ENCODE results near the gene MAVS.
"Not testable (repeated sequence)": the region's sequence is repeated elsewhere in the genome, so short reads cannot be mapped to it uniquely, and the experiment has no call there.

Gene MAVS

GRCh38 chr20:3901028-3901705 lies 54.5 kb downstream of the MAVS start:
- H3K4me3 ChIP-seq (replicated peaks; ENCODE audit: low read depth, low read length), result peak overlapping the region; percentile 21
- DNase-seq (ENCODE audit: low read depth), result peak; percentile 44
- no peak for TF ChIP-seq CTCF (IDR thresholded peaks at IDR 0.05; ENCODE audit: low read length, missing control alignments)

GRCh38 chr20:3901706-3902440 lies 55.2 kb downstream of the MAVS start:
- no peak for DNase-seq (ENCODE audit: low read depth)
- TF ChIP-seq CTCF (IDR thresholded peaks at IDR 0.05; ENCODE audit: low read length, missing control alignments), result no peak
- peak overlapping the region; percentile 21 for H3K4me3 ChIP-seq (replicated peaks; ENCODE audit: low read depth, low read length)

DNA sequence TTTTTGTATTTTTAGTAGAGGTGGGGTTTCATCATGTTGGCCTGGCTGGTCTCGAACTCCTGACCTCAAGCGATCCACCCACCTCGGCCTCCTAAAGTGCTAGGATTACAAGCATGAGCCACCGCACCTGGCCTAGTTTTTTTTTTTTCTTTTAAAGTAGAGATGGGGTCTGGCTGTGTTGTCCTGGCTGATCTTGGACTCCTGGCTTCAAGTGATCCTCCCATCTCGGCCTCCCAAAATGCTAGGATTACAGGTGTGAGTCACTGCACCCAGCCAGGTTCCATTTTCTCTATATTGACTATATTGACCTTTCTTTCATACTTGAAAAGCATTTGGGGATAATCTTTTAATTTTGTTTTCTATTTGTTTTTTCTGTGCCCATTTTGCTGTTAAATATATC lies 55.8 kb downstream of the MAVS start:
- DNase-seq (ENCODE audit: low read depth), result no peak
- no peak for TF ChIP-seq CTCF (IDR thresholded peaks at IDR 0.05; ENCODE audit: low read length, missing control alignments)
- no peak overlapping the region for H3K4me3 ChIP-seq (replicated peaks; ENCODE audit: low read depth, low read length)

DNA sequence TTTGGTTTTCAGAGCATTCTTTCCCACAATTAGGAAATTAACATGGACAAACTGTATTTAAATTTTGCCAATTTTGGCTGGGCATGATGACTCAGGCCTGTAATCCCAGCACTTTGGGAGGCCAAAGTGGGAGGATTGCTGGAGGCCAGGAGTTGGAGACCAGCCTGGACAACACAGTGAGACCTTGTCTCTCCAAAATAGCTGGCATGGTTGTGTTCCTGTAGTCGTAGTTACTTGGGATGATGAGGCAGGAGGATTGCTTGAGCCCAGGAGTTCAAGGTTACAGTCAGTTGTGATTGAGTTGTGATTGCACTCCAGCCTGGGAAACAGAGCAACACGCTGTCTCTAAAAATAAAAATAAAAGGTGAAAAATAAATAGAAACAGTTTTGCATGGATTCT lies 57.6 kb downstream of the MAVS start:
- TF ChIP-seq CTCF (IDR thresholded peaks at IDR 0.05; ENCODE audit: low read length, missing control alignments), result no peak
- DNase-seq (ENCODE audit: low read depth), result no peak
- no peak overlapping the region for H3K4me3 ChIP-seq (replicated peaks; ENCODE audit: low read depth, low read length)

GRCh38 chr20:3904857-3905256 lies 58.2 kb downstream of the MAVS start:
- TF ChIP-seq CTCF (IDR thresholded peaks at IDR 0.05; ENCODE audit: low read length, missing control alignments), result no peak
- DNase-seq (ENCODE audit: low read depth), result no peak

DNA sequence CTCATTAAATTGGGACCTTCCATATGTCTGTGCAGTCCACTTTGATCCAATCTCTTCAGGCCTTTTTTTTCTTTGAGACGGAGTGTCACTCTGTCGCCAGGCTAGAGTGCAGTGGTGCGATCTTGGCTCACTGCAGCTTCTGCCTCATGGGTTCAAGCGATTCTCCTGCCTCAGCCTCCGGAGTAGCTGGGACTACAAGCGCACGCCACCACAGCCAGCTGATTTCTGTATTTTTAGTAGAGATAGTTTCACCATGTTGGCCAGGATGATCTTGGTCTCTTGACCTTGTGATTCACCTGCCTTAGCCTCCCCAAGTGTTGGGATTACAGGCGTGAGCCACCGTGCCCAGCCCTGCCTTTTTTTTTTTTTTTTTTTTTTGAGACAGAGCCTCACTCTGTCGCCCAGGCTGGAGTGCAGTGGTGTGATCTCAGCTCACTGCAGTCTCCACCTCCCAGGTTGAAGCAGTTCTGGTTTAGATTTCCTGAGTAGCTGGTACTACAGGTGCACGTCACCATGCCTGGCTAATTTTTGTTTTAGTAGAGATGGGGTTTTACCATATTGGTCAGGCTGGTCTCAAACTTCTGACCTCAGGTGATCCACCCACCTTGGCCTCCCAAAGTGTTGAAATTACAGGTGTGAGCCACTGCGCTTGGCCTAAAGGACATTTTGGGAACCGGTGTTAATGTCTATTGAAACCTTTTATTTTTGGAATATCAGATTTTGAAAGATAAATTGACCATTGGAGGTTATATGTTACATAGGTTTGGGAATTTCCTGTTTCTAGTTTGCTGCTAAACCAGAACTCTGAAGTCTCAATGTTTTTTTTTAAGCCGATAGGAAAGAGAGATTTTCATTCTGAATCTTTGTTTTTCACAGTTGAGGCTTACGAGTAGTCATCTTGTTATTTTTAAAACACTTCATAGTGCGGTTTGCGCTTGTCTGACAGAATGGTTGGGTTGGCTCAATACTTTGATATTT lies 60.4 kb downstream of the MAVS start:
- not testable (repeated sequence) for H3K4me3 ChIP-seq (replicated peaks; ENCODE audit: low read depth, low read length); DNase-seq (ENCODE audit: low read depth)

More at GRCh38 chr20:3904857-3905256, 58.2 kb downstream of the MAVS start:
- no peak overlapping the region for H3K4me3 ChIP-seq (replicated peaks; ENCODE audit: low read depth, low read length)

GRCh38 chr20:3908667-3909066 lies 62.0 kb downstream of the MAVS start:
- no peak for DNase-seq (ENCODE audit: low read depth)
- no peak for TF ChIP-seq CTCF (IDR thresholded peaks at IDR 0.05; ENCODE audit: low read length, missing control alignments)
- H3K4me3 ChIP-seq (replicated peaks; ENCODE audit: low read depth, low read length), result no peak overlapping the region

All from fibroblast of pulmonary artery (primary cell).